ENCODE results near the gene STXBP4. TPM values are rescaled to one million over a fixed set of nuclear protein-coding genes. Genes with fewer than 3 reads are reported as not detected.

STXBP4 gene
- polyA plus RNA-seq, 1 of the 3 experiments (the other 2 are of a cell fraction): 2.8 TPM

DNA sequence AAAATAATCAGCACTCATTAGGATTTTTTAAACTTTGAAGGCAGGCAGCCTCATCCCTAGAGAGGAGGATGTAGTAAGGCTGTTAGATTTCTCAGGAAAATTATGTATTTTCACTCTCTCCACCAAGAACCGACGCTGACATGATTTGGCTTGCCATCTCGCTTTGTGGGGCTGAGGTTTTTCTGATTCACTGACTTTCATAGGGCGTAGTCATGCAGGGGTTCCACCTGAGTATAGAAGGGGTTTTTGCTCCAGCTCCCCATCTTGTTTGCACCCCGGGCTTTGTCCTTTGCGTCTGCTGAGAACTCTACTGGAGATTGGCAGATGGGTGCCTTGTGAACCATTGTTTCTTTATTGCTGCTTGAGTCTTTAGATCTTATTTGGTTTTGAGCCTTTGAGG lies 47.7 kb upstream of the STXBP4 start:
- H3F3A ChIP-seq (replicated peaks; ENCODE audit: insufficient read depth): no peaks in the 10 kb centered on the region
- no peak for TF ChIP-seq TCF12 (IDR thresholded peaks at IDR 0.05)
- no peak for TF ChIP-seq FOXJ3 (CRISPR knock-in tag; IDR thresholded peaks at IDR 0.05)
- TF ChIP-seq POLR2AphosphoS5 (IDR thresholded peaks at IDR 0.05; ENCODE audit: low read depth, low read length): no peak
- no peak for TF ChIP-seq NRF1 (IDR thresholded peaks at IDR 0.05; ENCODE audit: low read depth, low read length)
- TF ChIP-seq TEAD4 (IDR thresholded peaks at IDR 0.05; ENCODE audit: borderline replicate concordance, insufficient read depth): no peak
- TF ChIP-seq SIN3A (IDR thresholded peaks at IDR 0.05; ENCODE audit: borderline replicate concordance, low read depth, low read length): no peak
- TF ChIP-seq, protein P1, sequence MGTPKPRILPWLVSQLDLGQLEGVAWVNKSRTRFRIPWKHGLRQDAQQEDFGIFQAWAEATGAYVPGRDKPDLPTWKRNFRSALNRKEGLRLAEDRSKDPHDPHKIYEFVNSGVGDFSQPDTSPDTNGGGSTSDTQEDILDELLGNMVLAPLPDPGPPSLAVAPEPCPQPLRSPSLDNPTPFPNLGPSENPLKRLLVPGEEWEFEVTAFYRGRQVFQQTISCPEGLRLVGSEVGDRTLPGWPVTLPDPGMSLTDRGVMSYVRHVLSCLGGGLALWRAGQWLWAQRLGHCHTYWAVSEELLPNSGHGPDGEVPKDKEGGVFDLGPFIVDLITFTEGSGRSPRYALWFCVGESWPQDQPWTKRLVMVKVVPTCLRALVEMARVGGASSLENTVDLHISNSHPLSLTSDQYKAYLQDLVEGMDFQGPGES (IDR thresholded peaks at IDR 0.05; ENCODE audit: low read depth, low read length): no peak
- TF ChIP-seq, protein P2, sequence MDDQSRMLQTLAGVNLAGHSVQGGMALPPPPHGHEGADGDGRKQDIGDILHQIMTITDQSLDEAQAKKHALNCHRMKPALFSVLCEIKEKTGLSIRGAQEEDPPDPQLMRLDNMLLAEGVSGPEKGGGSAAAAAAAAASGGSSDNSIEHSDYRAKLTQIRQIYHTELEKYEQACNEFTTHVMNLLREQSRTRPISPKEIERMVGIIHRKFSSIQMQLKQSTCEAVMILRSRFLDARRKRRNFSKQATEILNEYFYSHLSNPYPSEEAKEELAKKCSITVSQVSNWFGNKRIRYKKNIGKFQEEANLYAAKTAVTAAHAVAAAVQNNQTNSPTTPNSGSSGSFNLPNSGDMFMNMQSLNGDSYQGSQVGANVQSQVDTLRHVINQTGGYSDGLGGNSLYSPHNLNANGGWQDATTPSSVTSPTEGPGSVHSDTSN (IDR thresholded peaks at IDR 0.05): no peak
- H3K79me2 ChIP-seq (ENCODE audit: insufficient read depth): no peaks in the 10 kb centered on the region
- no peak for DNase-seq
- CTCF ChIA-PET: interaction anchor here (0.6 to 1.3 kb wide), 3 partner anchors 14 to 34 kb away, joined by 3 read pairs; no protein-coding TSS in a partner anchor
- over 99% methylated on average over 6 of the region's 6 CpGs for WGBS (ENCODE audit: low lambda C conversion rate)
- no peak overlapping the region for H3K27ac ChIP-seq (ENCODE audit: low read depth in 2 of 2, low read length in 1 of 2)
- H3K4me3 ChIP-seq (ENCODE audit: low read depth in 2 of 2, low read length in 1 of 2): no peak overlapping the region
- H2AFZ ChIP-seq (ENCODE audit: low read depth): no peak overlapping the region
- no peak overlapping the region for H3K9ac ChIP-seq
- H3K4me2 ChIP-seq: no peak overlapping the region
- POLR2A ChIA-PET: no interaction called here
- no peaks in the 10 kb centered on the region for H3K27me3 ChIP-seq (ENCODE audit: insufficient read depth)
- H3K4me1 ChIP-seq (ENCODE audit: control insufficient read depth in 1 of 2, insufficient read depth in 2 of 2, low read depth in 1 of 2, low read length in 1 of 2): no peaks in the 10 kb centered on the region
- H4K20me1 ChIP-seq (ENCODE audit: insufficient read depth): no peaks in the 10 kb centered on the region
- H3K9me3 ChIP-seq: no peaks in the 10 kb centered on the region
- H3K36me3 ChIP-seq (replicated peaks in 1 of 2; ENCODE audit: control insufficient read depth in 1 of 2, insufficient read depth in 2 of 2, low read length in 1 of 2): peaks cover 55 to 67% of the 10 kb centered on the region in 2 experiments
- no peaks in the 10 kb centered on the region for H3K9me2 ChIP-seq

DNA sequence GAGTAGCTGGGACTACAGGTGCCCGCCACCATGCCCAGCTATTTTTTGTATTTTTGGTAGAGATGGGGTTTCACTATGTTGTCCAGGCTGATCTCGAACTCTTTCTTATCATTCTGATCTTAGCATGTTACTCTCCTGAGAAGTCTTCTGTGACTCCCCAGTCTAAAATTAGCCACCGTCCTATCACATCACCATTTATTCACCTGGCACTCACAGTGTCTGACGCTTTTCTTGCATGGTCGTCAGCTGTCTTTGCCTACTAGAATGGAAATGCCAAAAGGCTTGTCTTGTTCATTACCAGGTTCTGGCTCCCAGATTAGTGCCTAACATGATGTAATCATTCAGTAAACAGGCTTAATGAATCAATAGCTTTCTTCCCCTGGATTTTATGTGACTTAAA lies 44.2 kb upstream of the STXBP4 start:
- POLR2A ChIA-PET: no interaction called here
- Histone ChIP-seq H3K9me3 (no peaks in the 10 kb centered on the region), H3F3A (replicated peaks; ENCODE audit: insufficient read depth) (no peaks in the 10 kb centered on the region), H3K79me2 (ENCODE audit: insufficient read depth) (no peaks in the 10 kb centered on the region), H4K20me1 (ENCODE audit: insufficient read depth) (no peaks in the 10 kb centered on the region), H3K27ac (ENCODE audit: low read depth in 2 of 2, low read length in 1 of 2) (no peak overlapping the region), H3K9ac (no peak overlapping the region), H3K36me3 (replicated peaks in 1 of 2; ENCODE audit: control insufficient read depth in 1 of 2, insufficient read depth in 2 of 2, low read length in 1 of 2) (peaks cover 34 to 63% of the 10 kb centered on the region in 2 experiments), H3K4me3 (ENCODE audit: low read depth in 2 of 2, low read length in 1 of 2) (no peak overlapping the region), H3K4me2 (no peak overlapping the region), H2AFZ (ENCODE audit: low read depth) (no peak overlapping the region), H3K27me3 (ENCODE audit: insufficient read depth) (no peaks in the 10 kb centered on the region), H3K4me1 (ENCODE audit: control insufficient read depth in 1 of 2, insufficient read depth in 2 of 2, low read depth in 1 of 2, low read length in 1 of 2) (no peaks in the 10 kb centered on the region), H3K9me2 (no peaks in the 10 kb centered on the region)
- no peak for DNase-seq
- CTCF ChIA-PET: interaction anchor here (1.4 kb wide), 1 partner anchor 33 kb away, joined by 4 read pairs; no protein-coding TSS in a partner anchor
- WGBS (ENCODE audit: low lambda C conversion rate): 96% methylated on average over 5 of the region's 5 CpGs
- TF ChIP-seq FOXJ3 (CRISPR knock-in tag; IDR thresholded peaks at IDR 0.05) (no peak), RCOR1 (IDR thresholded peaks at IDR 0.05; ENCODE audit: low read length) (no peak), RFX5 (IDR thresholded peaks at IDR 0.05; ENCODE audit: low read length) (no peak), RXRA (IDR thresholded peaks at IDR 0.05; ENCODE audit: borderline replicate concordance, low read depth) (no peak), GATA2 (CRISPR knock-in tag; IDR thresholded peaks at IDR 0.05) (no peak), RAD21 (IDR thresholded peaks at IDR 0.05; ENCODE audit: low read length) (no peak), SIN3A (IDR thresholded peaks at IDR 0.05; ENCODE audit: borderline replicate concordance, low read depth, low read length) (no peak), MEF2A (IDR thresholded peaks at IDR 0.05; ENCODE audit: borderline replicate concordance, low read depth) (no peak), SMC3 (IDR thresholded peaks at IDR 0.05; ENCODE audit: low read depth, low read length) (no peak), POLR2AphosphoS5 (IDR thresholded peaks at IDR 0.05; ENCODE audit: low read depth, low read length) (no peak), EZH2phosphoT487 (IDR thresholded peaks at IDR 0.05; ENCODE audit: borderline replicate concordance, low read depth) (no peak), FOXM1 (IDR thresholded peaks at IDR 0.05; ENCODE audit: low read depth) (no peak), NRF1 (IDR thresholded peaks at IDR 0.05; ENCODE audit: low read depth, low read length) (no peak)
- TF ChIP-seq, protein P2 (IDR thresholded peaks at IDR 0.05): no peak
- TF ChIP-seq, protein P3, sequence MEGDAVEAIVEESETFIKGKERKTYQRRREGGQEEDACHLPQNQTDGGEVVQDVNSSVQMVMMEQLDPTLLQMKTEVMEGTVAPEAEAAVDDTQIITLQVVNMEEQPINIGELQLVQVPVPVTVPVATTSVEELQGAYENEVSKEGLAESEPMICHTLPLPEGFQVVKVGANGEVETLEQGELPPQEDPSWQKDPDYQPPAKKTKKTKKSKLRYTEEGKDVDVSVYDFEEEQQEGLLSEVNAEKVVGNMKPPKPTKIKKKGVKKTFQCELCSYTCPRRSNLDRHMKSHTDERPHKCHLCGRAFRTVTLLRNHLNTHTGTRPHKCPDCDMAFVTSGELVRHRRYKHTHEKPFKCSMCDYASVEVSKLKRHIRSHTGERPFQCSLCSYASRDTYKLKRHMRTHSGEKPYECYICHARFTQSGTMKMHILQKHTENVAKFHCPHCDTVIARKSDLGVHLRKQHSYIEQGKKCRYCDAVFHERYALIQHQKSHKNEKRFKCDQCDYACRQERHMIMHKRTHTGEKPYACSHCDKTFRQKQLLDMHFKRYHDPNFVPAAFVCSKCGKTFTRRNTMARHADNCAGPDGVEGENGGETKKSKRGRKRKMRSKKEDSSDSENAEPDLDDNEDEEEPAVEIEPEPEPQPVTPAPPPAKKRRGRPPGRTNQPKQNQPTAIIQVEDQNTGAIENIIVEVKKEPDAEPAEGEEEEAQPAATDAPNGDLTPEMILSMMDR (IDR thresholded peaks at IDR 0.05): no peak
- TF ChIP-seq, protein P4, sequence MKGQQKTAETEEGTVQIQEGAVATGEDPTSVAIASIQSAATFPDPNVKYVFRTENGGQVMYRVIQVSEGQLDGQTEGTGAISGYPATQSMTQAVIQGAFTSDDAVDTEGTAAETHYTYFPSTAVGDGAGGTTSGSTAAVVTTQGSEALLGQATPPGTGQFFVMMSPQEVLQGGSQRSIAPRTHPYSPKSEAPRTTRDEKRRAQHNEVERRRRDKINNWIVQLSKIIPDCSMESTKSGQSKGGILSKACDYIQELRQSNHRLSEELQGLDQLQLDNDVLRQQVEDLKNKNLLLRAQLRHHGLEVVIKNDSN (IDR thresholded peaks at IDR 0.05; ENCODE audit: borderline replicate concordance, low read depth): no peak
- TF ChIP-seq, protein P5, sequence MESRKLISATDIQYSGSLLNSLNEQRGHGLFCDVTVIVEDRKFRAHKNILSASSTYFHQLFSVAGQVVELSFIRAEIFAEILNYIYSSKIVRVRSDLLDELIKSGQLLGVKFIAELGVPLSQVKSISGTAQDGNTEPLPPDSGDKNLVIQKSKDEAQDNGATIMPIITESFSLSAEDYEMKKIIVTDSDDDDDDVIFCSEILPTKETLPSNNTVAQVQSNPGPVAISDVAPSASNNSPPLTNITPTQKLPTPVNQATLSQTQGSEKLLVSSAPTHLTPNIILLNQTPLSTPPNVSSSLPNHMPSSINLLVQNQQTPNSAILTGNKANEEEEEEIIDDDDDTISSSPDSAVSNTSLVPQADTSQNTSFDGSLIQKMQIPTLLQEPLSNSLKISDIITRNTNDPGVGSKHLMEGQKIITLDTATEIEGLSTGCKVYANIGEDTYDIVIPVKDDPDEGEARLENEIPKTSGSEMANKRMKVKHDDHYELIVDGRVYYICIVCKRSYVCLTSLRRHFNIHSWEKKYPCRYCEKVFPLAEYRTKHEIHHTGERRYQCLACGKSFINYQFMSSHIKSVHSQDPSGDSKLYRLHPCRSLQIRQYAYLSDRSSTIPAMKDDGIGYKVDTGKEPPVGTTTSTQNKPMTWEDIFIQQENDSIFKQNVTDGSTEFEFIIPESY (IDR thresholded peaks at IDR 0.05; ENCODE audit: borderline replicate concordance, low read depth): no peak
